Astrocyte (in vitro differentiated cells and primary cell): ENCODE measurements around the gene TSPYL1. TPM values are rescaled to one million over a fixed set of nuclear protein-coding genes. Genes with fewer than 3 reads are reported as not detected.

Experiments used
- DNase-seq: peaks from one replicate; pipeline ENCODE4 v3.0.0-alpha.2; 2010; ENCODE audit warnings: low read depth
- FAIRE-seq: peaks from 2 replicates; lab custom pipeline; 2011; peaks lifted over from hg19 to GRCh38; lab: Jason Lieb, UNC
- H2AFZ ChIP-seq: 2 replicates; pipeline ENCODE4 v1.6.0; 2012; ENCODE audit warnings: low read depth, low read length, inconsistent platforms
- H3K27ac ChIP-seq: 2 replicates; pipeline ENCODE4 v1.5.1; 2011; ENCODE audit warnings: low read depth, low read length, inconsistent platforms
- H3K27me3 ChIP-seq: 2 replicates; pipeline ENCODE4 v1.6.0; 2011; ENCODE audit warnings: low read length, inconsistent platforms; ENCODE audit not compliant: insufficient read depth
- H3K36me3 ChIP-seq: 2 replicates; pipeline ENCODE4 v1.5.1; 2011; ENCODE audit warnings: low read length, inconsistent platforms; ENCODE audit not compliant: insufficient read depth
- H3K4me1 ChIP-seq: 2 replicates; pipeline ENCODE4 v1.5.1; 2011; ENCODE audit warnings: low read length, inconsistent platforms; ENCODE audit not compliant: insufficient read depth
- H3K4me2 ChIP-seq: 2 replicates; pipeline ENCODE4 v1.6.0; 2012; ENCODE audit warnings: low read length, inconsistent platforms
- H3K4me3 ChIP-seq: 2 replicates; pipeline ENCODE4 v1.5.1; 2011; ENCODE audit warnings: low read depth, mild to moderate bottlenecking, low read length, inconsistent platforms; ENCODE audit not compliant: insufficient read depth
- H3K79me2 ChIP-seq: 2 replicates; pipeline ENCODE4 v1.6.0; 2012; ENCODE audit warnings: mild to moderate bottlenecking, low read length, inconsistent platforms; ENCODE audit not compliant: insufficient read depth
- H3K9ac ChIP-seq: 2 replicates; pipeline ENCODE4 v1.6.0; 2012; ENCODE audit warnings: mild to moderate bottlenecking, low read length, inconsistent platforms
- H3K9me3 ChIP-seq: 2 replicates; pipeline ENCODE4 v1.5.1; 2012; ENCODE audit warnings: low read depth, mild to moderate bottlenecking, low read length, inconsistent platforms; ENCODE audit not compliant: insufficient read depth
- H4K20me1 ChIP-seq: 2 replicates; pipeline ENCODE4 v1.6.0; 2012; ENCODE audit warnings: low read length, inconsistent platforms; ENCODE audit not compliant: insufficient read depth
- H3K27ac Mint-ChIP-seq: one replicate; pipeline ENCODE4 v1.8.0; 2021; ENCODE audit warnings: mild to moderate bottlenecking, mixed read lengths; ENCODE audit not compliant: unreplicated experiment
- H3K27me3 Mint-ChIP-seq: one replicate; pipeline ENCODE4 v1.8.0; 2021; ENCODE audit warnings: low read depth, mixed read lengths; ENCODE audit not compliant: unreplicated experiment
- H3K36me3 Mint-ChIP-seq: one replicate; pipeline ENCODE4 v1.8.0; 2021; ENCODE audit warnings: low read depth, mixed read lengths; ENCODE audit not compliant: unreplicated experiment
- H3K4me1 Mint-ChIP-seq: one replicate; pipeline ENCODE4 v1.8.0; 2021; ENCODE audit warnings: low read depth, mixed read lengths; ENCODE audit not compliant: unreplicated experiment
- H3K4me3 Mint-ChIP-seq: one replicate; pipeline ENCODE4 v1.8.0; 2021; ENCODE audit warnings: mild to moderate bottlenecking, moderate library complexity, mixed read lengths; ENCODE audit not compliant: unreplicated experiment
- H3K9me3 Mint-ChIP-seq: one replicate; pipeline ENCODE4 v1.8.0; 2021; ENCODE audit warnings: mild to moderate bottlenecking, mixed read lengths; ENCODE audit not compliant: unreplicated experiment
- CTCF ChIP-seq: IDR thresholded peaks from 2 replicates; pipeline ENCODE4 v1.5.1; 2011; ENCODE audit warnings: low read depth, mild to moderate bottlenecking, inconsistent platforms, low read length, moderate library complexity; ENCODE audit not compliant: insufficient read depth
- EZH2 ChIP-seq: IDR thresholded peaks from 2 replicates; pipeline ENCODE4 v1.6.1; 2012; ENCODE audit warnings: mild to moderate bottlenecking, low read length, inconsistent platforms; ENCODE audit not compliant: insufficient read depth
- total RNA-seq: library from RNA; stranded (reverse); gene quantifications from 2 replicates; pipeline ENCODE4 v1.2.1, GENCODE V29; 2021

TSPYL1 gene
- total RNA-seq, 1 donor from 2014 or later = 91.7 TPM

- DNase-seq (no peak), FAIRE-seq (no peak)
- Histone ChIP-seq H3K27me3 (no peaks in the 10 kb centered on the region), H3K79me2 (no peaks in the 10 kb centered on the region), H2AFZ (no peak overlapping the region), H3K27ac (no peak overlapping the region), H3K4me1 (no peaks in the 10 kb centered on the region), H3K36me3 (no peaks in the 10 kb centered on the region), H4K20me1 (no peaks in the 10 kb centered on the region), H3K9me3 (no peaks in the 10 kb centered on the region), H3K9ac (no peak overlapping the region), H3K4me2 (no peak overlapping the region), H3K4me3 (no peak overlapping the region)
- Mint-ChIP-seq H3K27me3 (no peaks in the 10 kb centered on the region), H3K36me3 (no peaks in the 10 kb centered on the region), H3K4me3 (no peak overlapping the region), H3K27ac (no peak overlapping the region), H3K4me1 (no peaks in the 10 kb centered on the region), H3K9me3 (no peaks in the 10 kb centered on the region)
- TF ChIP-seq EZH2 (no peak), CTCF (no peak)
Measured at GRCh38 chr6:116290799-116291198, 11.1 kb upstream of the TSPYL1 start.

GRCh38 chr6:116289876-116290275 lies 10.1 kb upstream of the TSPYL1 start:
- H3K4me3 Mint-ChIP-seq = no peak overlapping the region
- H3K4me1 ChIP-seq = no peaks in the 10 kb centered on the region
- no peaks in the 10 kb centered on the region for H3K9me3 Mint-ChIP-seq
- H3K4me3 ChIP-seq = no peak overlapping the region
- no peak overlapping the region for H3K27ac Mint-ChIP-seq
- H3K27me3 ChIP-seq = no peaks in the 10 kb centered on the region
- no peak overlapping the region for H3K27ac ChIP-seq
- FAIRE-seq (no peak), DNase-seq (no peak)
- H3K36me3 Mint-ChIP-seq = peaks cover 2% of the 10 kb centered on the region
- TF ChIP-seq EZH2 = no peak
- TF ChIP-seq CTCF = no peak
- H3K79me2 ChIP-seq = no peaks in the 10 kb centered on the region
- H3K9me3 ChIP-seq = no peaks in the 10 kb centered on the region
- H3K36me3 ChIP-seq = no peaks in the 10 kb centered on the region
- no peak overlapping the region for H2AFZ ChIP-seq
- H3K4me2 ChIP-seq = no peak overlapping the region
- no peaks in the 10 kb centered on the region for H4K20me1 ChIP-seq
- no peak overlapping the region for H3K9ac ChIP-seq
- H3K27me3 Mint-ChIP-seq = no peaks in the 10 kb centered on the region
- no peaks in the 10 kb centered on the region for H3K4me1 Mint-ChIP-seq

- DNase-seq = peak; percentile 37
- H4K20me1 ChIP-seq = no peaks in the 10 kb centered on the region
- Mint-ChIP-seq H3K4me1 (no peaks in the 10 kb centered on the region), H3K36me3 (peaks cover 2% of the 10 kb centered on the region), H3K27me3 (no peaks in the 10 kb centered on the region), H3K4me3 (no peak overlapping the region), H3K27ac (no peak overlapping the region), H3K9me3 (no peaks in the 10 kb centered on the region)
- H3K4me1 ChIP-seq = no peaks in the 10 kb centered on the region
- TF ChIP-seq CTCF (peak; percentile 92), EZH2 (no peak)
- no peak for FAIRE-seq
- no peaks in the 10 kb centered on the region for H3K36me3 ChIP-seq
- no peaks in the 10 kb centered on the region for H3K79me2 ChIP-seq
- H3K4me2 ChIP-seq = no peak overlapping the region
- H3K27ac ChIP-seq = no peak overlapping the region
- H3K9me3 ChIP-seq = no peaks in the 10 kb centered on the region
- no peak overlapping the region for H3K9ac ChIP-seq
- H3K27me3 ChIP-seq = no peaks in the 10 kb centered on the region
- no peak overlapping the region for H3K4me3 ChIP-seq
- H2AFZ ChIP-seq = no peak overlapping the region
Measured at GRCh38 chr6:116287689-116288282, 8.1 kb upstream of the TSPYL1 start.
